ENCODE results near the gene TTC28. TPM values are rescaled to one million over a fixed set of nuclear protein-coding genes. Genes with fewer than 3 reads are reported as not detected.

TTC28 gene
- total RNA-seq, 1 donor from 2014 or later = 46.2 TPM

DNA sequence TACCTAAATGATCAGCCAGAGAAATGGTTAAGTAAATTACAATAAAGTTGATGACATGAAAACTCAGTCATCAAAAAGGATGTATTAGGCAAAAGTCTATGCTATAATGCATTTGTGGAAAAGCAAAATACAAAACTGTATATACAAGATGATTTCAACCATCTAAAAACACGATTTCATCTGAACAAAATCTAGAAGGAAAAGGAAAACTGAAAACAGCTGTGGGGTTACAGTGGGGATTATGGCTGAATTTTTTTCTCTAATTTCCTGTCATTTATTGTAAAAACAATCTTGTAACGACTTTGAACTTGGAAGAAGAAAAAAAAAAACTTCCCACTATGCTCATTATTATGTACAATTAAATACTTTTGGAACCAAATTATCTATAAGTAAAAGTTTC is 31.7 kb upstream of the TTC28 start:
- Histone ChIP-seq H3K79me2 (ENCODE audit: low read depth) (no peaks in the 10 kb centered on the region), H3K27ac (no peak overlapping the region), H2AFZ (replicated peaks) (no peak overlapping the region), H3K36me3 (peaks cover 6% of the 10 kb centered on the region), H3K9ac (no peak overlapping the region), H4K20me1 (ENCODE audit: low read depth) (no peaks in the 10 kb centered on the region), H3K27me3 (no peaks in the 10 kb centered on the region), H3K4me1 (no peaks in the 10 kb centered on the region), H3K4me2 (no peak overlapping the region), H3F3A (ENCODE audit: low read depth) (peaks cover 8% of the 10 kb centered on the region), H3K9me3 (ENCODE audit: low read depth) (no peaks in the 10 kb centered on the region), H3K4me3 (no peak overlapping the region)
- no peak for DNase-seq (ENCODE audit: low spot score)
- Mint-ChIP-seq H3K9me3 (no peaks in the 10 kb centered on the region), H3K4me1 (peaks cover 5% of the 10 kb centered on the region), H3K4me3 (no peak overlapping the region), H3K27me3 (ENCODE audit: insufficient read depth, low read depth) (no peaks in the 10 kb centered on the region), H3K36me3 (peaks cover 10% of the 10 kb centered on the region), H3K27ac (no peak overlapping the region)
- TF ChIP-seq EZH2 (IDR thresholded peaks at IDR 0.05) (no peak), CTCF (IDR thresholded peaks at IDR 0.05) (no peak), EZH2phosphoT487 (IDR thresholded peaks at IDR 0.05) (no peak)

- no peak for TF ChIP-seq EZH2 (IDR thresholded peaks at IDR 0.05)
- no peak for TF ChIP-seq EZH2phosphoT487 (IDR thresholded peaks at IDR 0.05)
- H3K4me1 ChIP-seq = no peaks in the 10 kb centered on the region
- no peak overlapping the region for H3K9ac ChIP-seq
- H3K4me3 ChIP-seq = no peak overlapping the region
- H2AFZ ChIP-seq (replicated peaks) = no peak overlapping the region
- peaks cover 10% of the 10 kb centered on the region for H3K36me3 Mint-ChIP-seq
- H3F3A ChIP-seq (ENCODE audit: low read depth) = peaks cover 8% of the 10 kb centered on the region
- no peak for DNase-seq (ENCODE audit: low spot score)
- no peak overlapping the region for H3K27ac Mint-ChIP-seq
- H3K9me3 Mint-ChIP-seq = no peaks in the 10 kb centered on the region
- H4K20me1 ChIP-seq (ENCODE audit: low read depth) = no peaks in the 10 kb centered on the region
- H3K9me3 ChIP-seq (ENCODE audit: low read depth) = no peaks in the 10 kb centered on the region
- H3K27me3 Mint-ChIP-seq (ENCODE audit: insufficient read depth, low read depth) = no peaks in the 10 kb centered on the region
- H3K36me3 ChIP-seq = peaks cover 6% of the 10 kb centered on the region
- H3K27me3 ChIP-seq = no peaks in the 10 kb centered on the region
- peaks cover 5% of the 10 kb centered on the region for H3K4me1 Mint-ChIP-seq
- H3K27ac ChIP-seq = no peak overlapping the region
- H3K4me2 ChIP-seq = no peak overlapping the region
- no peaks in the 10 kb centered on the region for H3K79me2 ChIP-seq (ENCODE audit: low read depth)
- H3K4me3 Mint-ChIP-seq = no peak overlapping the region
These were observed 31.0 kb upstream of the TTC28 start for GRCh38 chr22:28710576-28711191.

- no peak overlapping the region for H3K4me3 Mint-ChIP-seq
- H3K4me1 Mint-ChIP-seq = peaks cover 5% of the 10 kb centered on the region
- Histone ChIP-seq H3K27me3 (no peaks in the 10 kb centered on the region), H3K36me3 (peaks cover 6% of the 10 kb centered on the region), H3K4me3 (no peak overlapping the region), H3K9ac (no peak overlapping the region), H3K27ac (no peak overlapping the region), H3K9me3 (ENCODE audit: low read depth) (no peaks in the 10 kb centered on the region), H3K4me2 (no peak overlapping the region), H3F3A (ENCODE audit: low read depth) (peaks cover 8% of the 10 kb centered on the region), H4K20me1 (ENCODE audit: low read depth) (no peaks in the 10 kb centered on the region), H3K4me1 (no peaks in the 10 kb centered on the region), H2AFZ (replicated peaks) (no peak overlapping the region), H3K79me2 (ENCODE audit: low read depth) (no peaks in the 10 kb centered on the region)
- TF ChIP-seq EZH2phosphoT487 (IDR thresholded peaks at IDR 0.05) (no peak), CTCF (IDR thresholded peaks at IDR 0.05) (no peak), EZH2 (IDR thresholded peaks at IDR 0.05) (no peak)
- no peaks in the 10 kb centered on the region for H3K9me3 Mint-ChIP-seq
- H3K36me3 Mint-ChIP-seq = peaks cover 10% of the 10 kb centered on the region
- H3K27ac Mint-ChIP-seq = no peak overlapping the region
- H3K27me3 Mint-ChIP-seq (ENCODE audit: insufficient read depth, low read depth) = no peaks in the 10 kb centered on the region
- DNase-seq (ENCODE audit: low spot score) = no peak
These were observed 30.5 kb upstream of the TTC28 start for GRCh38 chr22:28710107-28710506.

DNA sequence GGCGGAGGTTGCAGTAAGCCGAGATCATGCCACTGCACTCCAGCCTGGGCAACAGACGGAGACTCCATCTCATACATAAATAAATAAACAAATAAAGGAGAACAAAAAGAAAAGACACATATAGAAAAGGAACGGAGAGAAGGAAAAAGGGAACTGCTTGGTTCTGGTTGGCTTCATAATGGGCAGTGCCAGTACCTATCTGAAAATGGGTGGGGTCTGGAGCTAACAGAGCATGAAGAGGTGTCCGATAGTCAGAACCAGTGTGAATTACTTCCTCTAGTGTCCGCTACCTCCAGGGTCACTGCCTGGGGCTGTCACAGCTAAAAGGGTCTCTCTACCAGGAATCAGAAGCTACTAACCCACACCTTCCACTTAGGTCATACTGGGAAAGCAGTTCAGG is 27.2 kb upstream of the TTC28 start:
- no peak for DNase-seq (ENCODE audit: low spot score)
- TF ChIP-seq EZH2 (IDR thresholded peaks at IDR 0.05) = no peak
- no peak for TF ChIP-seq CTCF (IDR thresholded peaks at IDR 0.05)
- no peak for TF ChIP-seq EZH2phosphoT487 (IDR thresholded peaks at IDR 0.05)
- Mint-ChIP-seq H3K4me3 (no peak overlapping the region), H3K4me1 (peaks cover 2% of the 10 kb centered on the region), H3K27ac (no peak overlapping the region), H3K27me3 (ENCODE audit: insufficient read depth, low read depth) (no peaks in the 10 kb centered on the region), H3K36me3 (peaks cover 16% of the 10 kb centered on the region), H3K9me3 (no peaks in the 10 kb centered on the region)
- H4K20me1 ChIP-seq (ENCODE audit: low read depth) = no peaks in the 10 kb centered on the region
- H3K9ac ChIP-seq = no peak overlapping the region
- no peak overlapping the region for H3K27ac ChIP-seq
- H3K36me3 ChIP-seq = peaks cover 6% of the 10 kb centered on the region
- H3K27me3 ChIP-seq = no peaks in the 10 kb centered on the region
- H3K4me2 ChIP-seq = no peak overlapping the region
- H2AFZ ChIP-seq (replicated peaks) = no peak overlapping the region
- H3K79me2 ChIP-seq (ENCODE audit: low read depth) = no peaks in the 10 kb centered on the region
- no peaks in the 10 kb centered on the region for H3K9me3 ChIP-seq (ENCODE audit: low read depth)
- no peaks in the 10 kb centered on the region for H3F3A ChIP-seq (ENCODE audit: low read depth)
- no peaks in the 10 kb centered on the region for H3K4me1 ChIP-seq
- no peak overlapping the region for H3K4me3 ChIP-seq
